ENCODE measurements around the gene BST1.

- TF ChIP-seq CTCF (conservative IDR thresholded peaks at IDR 0.05) (no peak), EZH2 (IDR thresholded peaks at IDR 0.05; ENCODE audit: low read depth) (no peak)
Observed at GRCh38 chr4:15720851-15721250, 18.0 kb downstream of the BST1 start.
